Measurements from ENCODE around the gene PASD1.

PASD1 gene

GRCh38 chrX:151701071-151701470 lies 137.6 kb downstream of the PASD1 start:
- WGBS, 2 experiments (ENCODE audit: insufficient coverage in 2 of 2): no CpG with 5 or more reads among the region's 4 CpGs
- H3K4me1 ChIP-seq (ENCODE audit: control insufficient read depth, insufficient read depth, low read length, poor library complexity, severe bottlenecking): no peaks in the 10 kb centered on the region
- no peaks in the 10 kb centered on the region for H3K36me3 ChIP-seq (ENCODE audit: control insufficient read depth, insufficient read depth, low read length)
- H3K27ac ChIP-seq (ENCODE audit: low read depth, low read length, severe bottlenecking): no peak overlapping the region
- H3K9me3 ChIP-seq (ENCODE audit: control insufficient read depth, low read length): no peaks in the 10 kb centered on the region
- H3K4me3 ChIP-seq (ENCODE audit: extremely low read depth, insufficient read depth, low read length, poor library complexity, severe bottlenecking): no peak overlapping the region

GRCh38 chrX:151701531-151701930 lies 138.1 kb downstream of the PASD1 start:
- H3K4me1 ChIP-seq (ENCODE audit: control insufficient read depth, insufficient read depth, low read length, poor library complexity, severe bottlenecking): no peaks in the 10 kb centered on the region
- 94% methylated on average over 4 of the region's 7 CpGs; no CpG with 5 or more reads in 1 of the 2 experiments for WGBS, 2 experiments (ENCODE audit: insufficient coverage in 2 of 2)

GRCh38 chrX:151702026-151702714 lies 138.7 kb downstream of the PASD1 start:
- no peaks in the 10 kb centered on the region for H3K36me3 ChIP-seq (ENCODE audit: control insufficient read depth, insufficient read depth, low read length)
- WGBS, 2 experiments (ENCODE audit: insufficient coverage in 2 of 2): 67% methylated on average over 1 of the region's 9 CpGs; no CpG with 5 or more reads in 1 of the 2 experiments
- no peaks in the 10 kb centered on the region for H3K4me1 ChIP-seq (ENCODE audit: control insufficient read depth, insufficient read depth, low read length, poor library complexity, severe bottlenecking)
- no peak overlapping the region for H3K4me3 ChIP-seq (ENCODE audit: extremely low read depth, insufficient read depth, low read length, poor library complexity, severe bottlenecking)
- no peaks in the 10 kb centered on the region for H3K9me3 ChIP-seq (ENCODE audit: control insufficient read depth, low read length)
- H3K27ac ChIP-seq (ENCODE audit: low read depth, low read length, severe bottlenecking): no peak overlapping the region

More at GRCh38 chrX:151701531-151701930, 138.1 kb downstream of the PASD1 start:
- Histone ChIP-seq H3K4me3 (ENCODE audit: extremely low read depth, insufficient read depth, low read length, poor library complexity, severe bottlenecking) (no peak overlapping the region), H3K36me3 (ENCODE audit: control insufficient read depth, insufficient read depth, low read length) (no peaks in the 10 kb centered on the region), H3K9me3 (ENCODE audit: control insufficient read depth, low read length) (no peaks in the 10 kb centered on the region), H3K27ac (ENCODE audit: low read depth, low read length, severe bottlenecking) (no peak overlapping the region)

GRCh38 chrX:151702741-151703340 lies 139.4 kb downstream of the PASD1 start:
- Histone ChIP-seq H3K36me3 (ENCODE audit: control insufficient read depth, insufficient read depth, low read length) (no peaks in the 10 kb centered on the region), H3K27ac (ENCODE audit: low read depth, low read length, severe bottlenecking) (no peak overlapping the region)
- no CpG with 5 or more reads among the region's 7 CpGs for WGBS, 2 experiments (ENCODE audit: insufficient coverage in 2 of 2)

GRCh38 chrX:151703487-151703886 lies 140.0 kb downstream of the PASD1 start:
- no peaks in the 10 kb centered on the region for H3K36me3 ChIP-seq (ENCODE audit: control insufficient read depth, insufficient read depth, low read length)

More at GRCh38 chrX:151702741-151703340, 139.4 kb downstream of the PASD1 start:
- Histone ChIP-seq H3K9me3 (ENCODE audit: control insufficient read depth, low read length) (no peaks in the 10 kb centered on the region), H3K4me3 (ENCODE audit: extremely low read depth, insufficient read depth, low read length, poor library complexity, severe bottlenecking) (no peak overlapping the region), H3K4me1 (ENCODE audit: control insufficient read depth, insufficient read depth, low read length, poor library complexity, severe bottlenecking) (no peaks in the 10 kb centered on the region)

GRCh38 chrX:151704041-151704663 lies 140.7 kb downstream of the PASD1 start:
- H3K4me1 ChIP-seq (ENCODE audit: control insufficient read depth, insufficient read depth, low read length, poor library complexity, severe bottlenecking): no peaks in the 10 kb centered on the region
- WGBS, 2 experiments (ENCODE audit: insufficient coverage in 2 of 2): 90 to 93% methylated on average over 4 to 5 of the region's 13 CpGs

More at GRCh38 chrX:151703487-151703886, 140.0 kb downstream of the PASD1 start:
- no peak overlapping the region for H3K27ac ChIP-seq (ENCODE audit: low read depth, low read length, severe bottlenecking)
- 93% methylated on average over 3 of the region's 7 CpGs; no CpG with 5 or more reads in 1 of the 2 experiments for WGBS, 2 experiments (ENCODE audit: insufficient coverage in 2 of 2)
- no peak overlapping the region for H3K4me3 ChIP-seq (ENCODE audit: extremely low read depth, insufficient read depth, low read length, poor library complexity, severe bottlenecking)
- H3K4me1 ChIP-seq (ENCODE audit: control insufficient read depth, insufficient read depth, low read length, poor library complexity, severe bottlenecking): no peaks in the 10 kb centered on the region
- no peaks in the 10 kb centered on the region for H3K9me3 ChIP-seq (ENCODE audit: control insufficient read depth, low read length)

GRCh38 chrX:151708821-151709220 lies 145.3 kb downstream of the PASD1 start:
- 78% methylated on average over 5 of the region's 7 CpGs for WGBS, 2 experiments (ENCODE audit: insufficient coverage in 2 of 2)
- H3K4me3 ChIP-seq (ENCODE audit: extremely low read depth, insufficient read depth, low read length, poor library complexity, severe bottlenecking): no peak overlapping the region

More at GRCh38 chrX:151704041-151704663, 140.7 kb downstream of the PASD1 start:
- Histone ChIP-seq H3K4me3 (ENCODE audit: extremely low read depth, insufficient read depth, low read length, poor library complexity, severe bottlenecking) (no peak overlapping the region), H3K9me3 (ENCODE audit: control insufficient read depth, low read length) (no peaks in the 10 kb centered on the region), H3K27ac (ENCODE audit: low read depth, low read length, severe bottlenecking) (no peak overlapping the region), H3K36me3 (ENCODE audit: control insufficient read depth, insufficient read depth, low read length) (no peaks in the 10 kb centered on the region)

GRCh38 chrX:151710457-151710856 lies 147.0 kb downstream of the PASD1 start:
- H3K9me3 ChIP-seq (ENCODE audit: control insufficient read depth, low read length): no peaks in the 10 kb centered on the region
- 80% methylated on average over 1 of the region's 2 CpGs; no CpG with 5 or more reads in 1 of the 2 experiments for WGBS, 2 experiments (ENCODE audit: insufficient coverage in 2 of 2)

More at GRCh38 chrX:151708821-151709220, 145.3 kb downstream of the PASD1 start:
- H3K36me3 ChIP-seq (ENCODE audit: control insufficient read depth, insufficient read depth, low read length): no peaks in the 10 kb centered on the region
- H3K27ac ChIP-seq (ENCODE audit: low read depth, low read length, severe bottlenecking): no peak overlapping the region
- H3K9me3 ChIP-seq (ENCODE audit: control insufficient read depth, low read length): no peaks in the 10 kb centered on the region
- no peaks in the 10 kb centered on the region for H3K4me1 ChIP-seq (ENCODE audit: control insufficient read depth, insufficient read depth, low read length, poor library complexity, severe bottlenecking)

GRCh38 chrX:151711154-151711553 lies 147.7 kb downstream of the PASD1 start:
- Histone ChIP-seq H3K4me3 (ENCODE audit: extremely low read depth, insufficient read depth, low read length, poor library complexity, severe bottlenecking) (no peak overlapping the region), H3K36me3 (ENCODE audit: control insufficient read depth, insufficient read depth, low read length) (no peaks in the 10 kb centered on the region), H3K4me1 (ENCODE audit: control insufficient read depth, insufficient read depth, low read length, poor library complexity, severe bottlenecking) (no peaks in the 10 kb centered on the region), H3K9me3 (ENCODE audit: control insufficient read depth, low read length) (no peaks in the 10 kb centered on the region), H3K27ac (ENCODE audit: low read depth, low read length, severe bottlenecking) (no peak overlapping the region)
- WGBS, 2 experiments (ENCODE audit: insufficient coverage in 2 of 2): 80% methylated on average over 1 of the region's 5 CpGs; no CpG with 5 or more reads in 1 of the 2 experiments

More at GRCh38 chrX:151710457-151710856, 147.0 kb downstream of the PASD1 start:
- H3K36me3 ChIP-seq (ENCODE audit: control insufficient read depth, insufficient read depth, low read length): no peaks in the 10 kb centered on the region
- no peak overlapping the region for H3K4me3 ChIP-seq (ENCODE audit: extremely low read depth, insufficient read depth, low read length, poor library complexity, severe bottlenecking)
- no peaks in the 10 kb centered on the region for H3K4me1 ChIP-seq (ENCODE audit: control insufficient read depth, insufficient read depth, low read length, poor library complexity, severe bottlenecking)
- H3K27ac ChIP-seq (ENCODE audit: low read depth, low read length, severe bottlenecking): no peak overlapping the region

GRCh38 chrX:151711787-151712186 lies 148.3 kb downstream of the PASD1 start:
- H3K4me3 ChIP-seq (ENCODE audit: extremely low read depth, insufficient read depth, low read length, poor library complexity, severe bottlenecking): no peak overlapping the region
- no peaks in the 10 kb centered on the region for H3K4me1 ChIP-seq (ENCODE audit: control insufficient read depth, insufficient read depth, low read length, poor library complexity, severe bottlenecking)
- H3K36me3 ChIP-seq (ENCODE audit: control insufficient read depth, insufficient read depth, low read length): no peaks in the 10 kb centered on the region
- no peak overlapping the region for H3K27ac ChIP-seq (ENCODE audit: low read depth, low read length, severe bottlenecking)
- no peaks in the 10 kb centered on the region for H3K9me3 ChIP-seq (ENCODE audit: control insufficient read depth, low read length)
- WGBS, 2 experiments (ENCODE audit: insufficient coverage in 2 of 2): 80% methylated on average over 1 of the region's 2 CpGs; no CpG with 5 or more reads in 1 of the 2 experiments

Data from mesodermal cell (in vitro differentiated cells).